Measurements from ENCODE around the gene ENPP1. TPM values are rescaled to one million over a fixed set of nuclear protein-coding genes. Genes with fewer than 3 reads are reported as not detected.
"Not testable (repeated sequence)": the region's sequence is repeated elsewhere in the genome, so short reads cannot be mapped to it uniquely, and the experiment has no call there.

ENPP1 gene
- total RNA-seq, 2 donors from 2014 or later = 3.9 to 6.9 TPM

- ATAC-seq (no peak), DNase-seq (no peak)
- intact Hi-C loops (cut with DNase I) = no loop called here
These were observed 92.4 kb downstream of the ENPP1 start for GRCh38 chr6:131900231-131900630.

- intact Hi-C loops (cut with DNase I); DNase-seq; ATAC-seq: not testable (repeated sequence)
These were observed 93.6 kb downstream of the ENPP1 start for GRCh38 chr6:131901326-131901873.

- DNase-seq; intact Hi-C loops (cut with DNase I); ATAC-seq: not testable (repeated sequence)
These were observed 95.9 kb downstream of the ENPP1 start for GRCh38 chr6:131903734-131904133.

GRCh38 chr6:131908787-131909186 is 101.0 kb downstream of the ENPP1 start:
- DNase-seq; intact Hi-C loops (cut with DNase I); ATAC-seq: not testable (repeated sequence)

- peak; percentile 77 to 79 for ATAC-seq
- DNase-seq = peak; percentile 63
- intact Hi-C loops (cut with DNase I) = loop anchor here (5.0 to 10.0 kb wide), 2 partner anchors 217 to 385 kb away; no protein-coding TSS in a partner anchor
These were observed 101.8 kb downstream of the ENPP1 start for GRCh38 chr6:131909408-131910218.

GRCh38 chr6:131910219-131910589 is 102.4 kb downstream of the ENPP1 start:
- ATAC-seq = no peak

GRCh38 chr6:131910956-131911355 is 103.1 kb downstream of the ENPP1 start:
- DNase-seq = no peak
- ATAC-seq = no peak
- intact Hi-C loops (cut with DNase I) = loop anchor here (5.0 to 10.0 kb wide), 2 partner anchors 219 to 384 kb away; no protein-coding TSS in a partner anchor

More at GRCh38 chr6:131910219-131910589, 102.4 kb downstream of the ENPP1 start:
- intact Hi-C loops (cut with DNase I) = loop anchor here (5.0 to 10.0 kb wide), 2 partner anchors 218 to 385 kb away; no protein-coding TSS in a partner anchor
- DNase-seq = no peak

- ATAC-seq (no peak), DNase-seq (no peak)
- intact Hi-C loops (cut with DNase I) = loop anchor here (5.0 to 10.0 kb wide), 2 partner anchors 220 to 383 kb away; no protein-coding TSS in a partner anchor
These were observed 104.1 kb downstream of the ENPP1 start for GRCh38 chr6:131911951-131912350.

- DNase-seq (no peak), ATAC-seq (no peak)
- intact Hi-C loops (cut with DNase I) = loop anchor here (5.0 to 10.0 kb wide), 2 partner anchors 222 to 381 kb away; no protein-coding TSS in a partner anchor
These were observed 106.4 kb downstream of the ENPP1 start for GRCh38 chr6:131914234-131914633.

- intact Hi-C loops (cut with DNase I) = loop anchor here (5.0 to 10.0 kb wide), 2 partner anchors 223 to 380 kb away; no protein-coding TSS in a partner anchor
- ATAC-seq = peak; percentile 54 to 74
- peak; percentile 69 for DNase-seq
These were observed 107.3 kb downstream of the ENPP1 start for GRCh38 chr6:131914967-131915751.

- intact Hi-C loops (cut with DNase I) = loop anchor here in 1 of 2 donors (10.0 kb wide), 1 partner anchor 379 kb away; no protein-coding TSS in a partner anchor
- DNase-seq, ATAC-seq: not testable (repeated sequence)
These were observed 108.4 kb downstream of the ENPP1 start for GRCh38 chr6:131916091-131916796.

GRCh38 chr6:131916847-131917246 is 109.0 kb downstream of the ENPP1 start:
- DNase-seq (no peak), ATAC-seq (no peak)
- intact Hi-C loops (cut with DNase I) = loop anchor here in 1 of 2 donors (10.0 kb wide), 1 partner anchor 378 kb away; no protein-coding TSS in a partner anchor

- no peak for ATAC-seq
- no peak for DNase-seq
- intact Hi-C loops (cut with DNase I) = loop anchor here in 1 of 2 donors (10.0 kb wide), 1 partner anchor 377 kb away; no protein-coding TSS in a partner anchor
These were observed 109.5 kb downstream of the ENPP1 start for GRCh38 chr6:131917318-131917717.

GRCh38 chr6:131917763-131918649 is 110.2 kb downstream of the ENPP1 start:
- ATAC-seq = no peak
- intact Hi-C loops (cut with DNase I) = loop anchor here in 1 of 2 donors (10.0 kb wide), 1 partner anchor 377 kb away; no protein-coding TSS in a partner anchor
- no peak for DNase-seq

- intact Hi-C loops (cut with DNase I) = loop anchor here in 1 of 2 donors (10.0 kb wide), 1 partner anchor 376 kb away; no protein-coding TSS in a partner anchor
- peak in 1 of 2 donors; percentile 23 for ATAC-seq
- no peak for DNase-seq
These were observed 111.0 kb downstream of the ENPP1 start for GRCh38 chr6:131918650-131919355.

GRCh38 chr6:131920656-131921055 is 112.8 kb downstream of the ENPP1 start:
- intact Hi-C loops (cut with DNase I) = loop anchor here (5.0 to 10.0 kb wide), 2 partner anchors 302 to 564 kb away; no protein-coding TSS in a partner anchor
- DNase-seq (no peak), ATAC-seq (no peak)
